Left ventricle myocardium inferior (tissue), 1 donor: Measurements from ENCODE around the gene DYNC1LI1. TPM values are rescaled to one million over a fixed set of nuclear protein-coding genes. Genes with fewer than 3 reads are reported as not detected.

ENCODE experiments used
- DNase-seq: peaks from one replicate; pipeline ENCODE4 v3.0.0-alpha.2; 2020
- H3K27ac ChIP-seq: fragments of 200-600 bp; replicated peaks from 2 replicates; pipeline ENCODE4 v1.8.0; 2021
- H3K27me3 ChIP-seq: fragments of 200-600 bp; 2 replicates; pipeline ENCODE4 v1.8.0; 2021; ENCODE audit warnings: low read depth
- H3K36me3 ChIP-seq: fragments of 200-600 bp; 2 replicates; pipeline ENCODE4 v1.8.0; 2021
- H3K4me1 ChIP-seq: fragments of 200-600 bp; 2 replicates; pipeline ENCODE4 v1.8.0; 2021
- H3K4me3 ChIP-seq: fragments of 200-600 bp; 2 replicates; pipeline ENCODE4 v1.8.0; 2021; ENCODE audit warnings: mild to moderate bottlenecking, moderate library complexity
- H3K9me3 ChIP-seq: fragments of 200-600 bp; replicated peaks from 2 replicates; pipeline ENCODE4 v1.8.0; 2021
- intact Hi-C: fragments of 100-400 bp; cut with micrococcal nuclease; formaldehyde crosslinking; loops from one replicate; pipeline ENCODE4 v1.11.0; 2022
- microRNA-seq: library from miRNA; unstranded; fragments of <30 nt; microRNA quantifications from one replicate; pipeline ENCODE4 v1.2.0, GENCODE V29; 2020
- total RNA-seq: library from RNA; stranded (reverse); fragmentation: NEBNext Ultra II Directional; extraction: Animal tissue kit (Norgen Biotek cat#: 25700); gene quantifications from one replicate; pipeline ENCODE4 v1.2.1, GENCODE V29; 2021
- TF ChIP-seq, protein P1 (sequence below): fragments of 200-600 bp; IDR thresholded peaks from 2 replicates; pipeline ENCODE4 v1.8.0; 2021; ENCODE audit warnings: antibody characterized with exemption, mild to moderate bottlenecking, borderline replicate concordance
- donor health status: DM: no; HTN: yes; CAD: no; lungs with severe emphysema.

The DYNC1LI1 gene
- total RNA-seq, 1 donor from 2014 or later, result 53.8 TPM

GRCh38 chr3:32482693-32483092 lies 88.0 kb downstream of the DYNC1LI1 start:
- TF ChIP-seq, protein P1, sequence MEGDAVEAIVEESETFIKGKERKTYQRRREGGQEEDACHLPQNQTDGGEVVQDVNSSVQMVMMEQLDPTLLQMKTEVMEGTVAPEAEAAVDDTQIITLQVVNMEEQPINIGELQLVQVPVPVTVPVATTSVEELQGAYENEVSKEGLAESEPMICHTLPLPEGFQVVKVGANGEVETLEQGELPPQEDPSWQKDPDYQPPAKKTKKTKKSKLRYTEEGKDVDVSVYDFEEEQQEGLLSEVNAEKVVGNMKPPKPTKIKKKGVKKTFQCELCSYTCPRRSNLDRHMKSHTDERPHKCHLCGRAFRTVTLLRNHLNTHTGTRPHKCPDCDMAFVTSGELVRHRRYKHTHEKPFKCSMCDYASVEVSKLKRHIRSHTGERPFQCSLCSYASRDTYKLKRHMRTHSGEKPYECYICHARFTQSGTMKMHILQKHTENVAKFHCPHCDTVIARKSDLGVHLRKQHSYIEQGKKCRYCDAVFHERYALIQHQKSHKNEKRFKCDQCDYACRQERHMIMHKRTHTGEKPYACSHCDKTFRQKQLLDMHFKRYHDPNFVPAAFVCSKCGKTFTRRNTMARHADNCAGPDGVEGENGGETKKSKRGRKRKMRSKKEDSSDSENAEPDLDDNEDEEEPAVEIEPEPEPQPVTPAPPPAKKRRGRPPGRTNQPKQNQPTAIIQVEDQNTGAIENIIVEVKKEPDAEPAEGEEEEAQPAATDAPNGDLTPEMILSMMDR, result no peak
- intact Hi-C loops, result no loop called here
- no peak for DNase-seq
- H3K27ac ChIP-seq, result no peak overlapping the region
- no peak overlapping the region for H3K4me3 ChIP-seq
- no peaks in the 10 kb centered on the region for H3K9me3 ChIP-seq
- H3K4me1 ChIP-seq, result peaks cover 6% of the 10 kb centered on the region
- no peaks in the 10 kb centered on the region for H3K27me3 ChIP-seq
- H3K36me3 ChIP-seq, result peaks cover 41% of the 10 kb centered on the region

DNA sequence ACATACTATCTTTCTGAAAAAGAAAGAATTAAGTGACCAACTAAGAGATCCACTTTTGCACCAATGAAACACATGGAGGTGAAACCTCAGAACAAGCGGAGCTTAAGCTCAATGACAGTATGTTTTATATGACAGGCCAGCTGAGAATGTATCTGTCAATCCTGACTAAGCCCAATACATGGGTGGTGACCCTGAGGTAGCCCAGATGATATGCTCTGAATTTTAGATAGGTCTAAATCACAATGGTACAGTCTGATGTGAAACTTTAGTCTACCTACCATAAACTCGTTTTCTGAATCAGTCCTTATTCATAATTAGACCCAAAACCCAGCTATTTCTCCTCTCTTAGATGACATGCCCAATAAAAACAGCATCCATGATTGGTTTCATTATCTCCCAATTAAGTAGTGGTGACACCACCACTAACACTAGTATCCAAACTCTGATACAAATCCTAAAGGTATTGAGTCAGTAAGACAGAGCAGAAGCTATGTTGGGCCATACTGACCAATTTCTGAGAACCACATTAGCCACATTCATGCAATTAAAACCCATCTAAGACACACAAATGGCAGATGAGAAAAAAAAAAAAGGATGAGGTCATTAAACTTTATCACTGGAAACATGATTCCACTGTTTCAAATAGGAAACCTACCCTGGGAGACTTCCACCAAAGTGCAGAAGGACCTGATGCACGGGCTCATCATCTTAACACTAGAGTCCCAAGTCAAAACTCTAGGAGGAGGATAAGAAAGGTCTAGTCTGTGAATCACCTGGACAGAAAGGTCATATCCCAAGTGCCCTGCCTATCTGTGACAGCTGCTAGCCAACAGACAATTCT lies 88.6 kb downstream of the DYNC1LI1 start:
- Histone ChIP-seq H3K9me3 (no peaks in the 10 kb centered on the region), H3K36me3 (peaks cover 36% of the 10 kb centered on the region), H3K4me3 (no peak overlapping the region), H3K4me1 (peaks cover 6% of the 10 kb centered on the region), H3K27ac (no peak overlapping the region), H3K27me3 (no peaks in the 10 kb centered on the region)
- intact Hi-C loops, result no loop called here
- TF ChIP-seq, protein P1, result no peak
- no peak for DNase-seq

DNA sequence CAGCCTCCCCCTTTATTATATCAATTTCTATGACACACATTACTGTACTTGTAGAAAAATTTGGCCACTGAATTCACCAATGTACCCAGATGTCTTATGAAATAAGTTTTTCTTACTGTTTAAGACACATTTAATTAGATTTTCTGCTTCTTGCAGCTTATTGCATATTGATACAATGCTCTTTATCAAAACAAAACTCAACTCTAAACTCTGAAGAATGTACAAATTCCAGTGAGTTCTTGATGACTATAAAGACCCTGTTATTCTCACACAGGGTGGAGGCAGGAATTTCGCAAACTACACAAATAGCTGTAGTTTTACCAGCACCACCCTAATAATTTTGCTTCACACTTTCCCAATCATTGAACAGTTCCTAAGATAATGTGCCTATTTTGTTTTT lies 90.1 kb downstream of the DYNC1LI1 start:
- intact Hi-C loops, result no loop called here
- Histone ChIP-seq H3K27me3 (no peaks in the 10 kb centered on the region), H3K4me1 (peaks cover 6% of the 10 kb centered on the region), H3K9me3 (no peaks in the 10 kb centered on the region), H3K27ac (no peak overlapping the region), H3K4me3 (no peak overlapping the region), H3K36me3 (peaks cover 26% of the 10 kb centered on the region)
- no peak for DNase-seq
- TF ChIP-seq, protein P1, result no peak

Small RNAs within 50 kb of the gene (microRNA-seq; reads per million reads assigned to microRNA genes)
- not detected for gene MIR548AY

Other genes starting within 250 kb of the DYNC1LI1 start
- gene CMTM7, start 179.0 kb downstream of the DYNC1LI1 start, total RNA-seq, result 2.9 TPM
- 10.9 TPM for gene CMTM6, start 68.0 kb downstream of the DYNC1LI1 start, total RNA-seq
- gene CNOT10, start 114.3 kb upstream of the DYNC1LI1 start, total RNA-seq, result 14.6 TPM
- not detected for gene TRIM71, start 247.1 kb upstream of the DYNC1LI1 start, total RNA-seq